WTC11 (cell line): ENCODE measurements around the gene PCDHGC5. TPM values are rescaled to one million over a fixed set of nuclear protein-coding genes. Genes with fewer than 3 reads are reported as not detected.

Experiments
- ATAC-seq: fragments of 200-7000 bp; cut with Tn5 transposase; 2 replicates; pipeline ENCODE4 v1.10.0; 2021; ENCODE audit warnings: mild to moderate bottlenecking, moderate library complexity
- CTCF ChIA-PET: fragments of 300-600 bp; sonication (Branson Sonifier 250); formaldehyde crosslinking; loops from one replicate; lab custom pipeline; 2021; ENCODE audit warnings: antibody characterized with exemption; lab: Charles Lee
- POLR2A ChIA-PET: fragments of 350-600 bp; sonication (Branson Sonifier 250); formaldehyde crosslinking; loops from one replicate; lab custom pipeline; 2021; ENCODE audit warnings: antibody characterized with exemption; lab: Charles Lee
- DNase-seq: peaks from one replicate; pipeline ENCODE4 v3.0.0; 2021; ENCODE audit warnings: low spot score
- H3K27ac Mint-ChIP-seq: 2 replicates; pipeline ENCODE4 v1.8.0; 2021; ENCODE audit warnings: mixed read lengths
- H3K27me3 Mint-ChIP-seq: 2 replicates; pipeline ENCODE4 v1.8.0; 2021; ENCODE audit warnings: low read depth, mild to moderate bottlenecking, moderate library complexity, mixed read lengths
- H3K36me3 Mint-ChIP-seq: 2 replicates; pipeline ENCODE4 v1.8.0; 2021; ENCODE audit warnings: mixed read lengths
- H3K4me1 Mint-ChIP-seq: 2 replicates; pipeline ENCODE4 v1.8.0; 2022; ENCODE audit warnings: mixed read lengths
- H3K4me3 Mint-ChIP-seq: 2 replicates; pipeline ENCODE4 v1.8.0; 2021; ENCODE audit warnings: mild to moderate bottlenecking, moderate library complexity, mixed read lengths
- H3K9me3 Mint-ChIP-seq: 2 replicates; pipeline ENCODE4 v1.8.0; 2021; ENCODE audit warnings: mixed read lengths
- ATF1 ChIP-seq: sonication (generic); formaldehyde crosslinking; IDR thresholded peaks from 2 replicates; pipeline ENCODE4 v1.8.1; 2023; ENCODE audit warnings: mild to moderate bottlenecking, moderate library complexity, missing genetic modification reagents
- E2F1 ChIP-seq: sonication (generic); formaldehyde crosslinking; IDR thresholded peaks from 2 replicates; pipeline ENCODE4 v1.8.0; 2022; ENCODE audit warnings: mild to moderate bottlenecking, missing genetic modification reagents
- E2F4 ChIP-seq: sonication (generic); formaldehyde crosslinking; IDR thresholded peaks from 2 replicates; pipeline ENCODE4 v1.8.1; 2022; ENCODE audit warnings: low read depth, mild to moderate bottlenecking, moderate library complexity, missing genetic modification reagents, borderline replicate concordance
- E2F5 ChIP-seq: sonication (generic); formaldehyde crosslinking; IDR thresholded peaks from 2 replicates; pipeline ENCODE4 v1.8.1; 2022; ENCODE audit warnings: mild to moderate bottlenecking, moderate library complexity, missing genetic modification reagents
- ERG ChIP-seq: fragments of 250-450 bp; sonication (Bioruptor Pico); IDR thresholded peaks from 2 replicates; pipeline ENCODE4 v1.8.0; 2021; ENCODE audit warnings: mild to moderate bottlenecking
- GABPB1 ChIP-seq: sonication (generic); formaldehyde crosslinking; IDR thresholded peaks from 2 replicates; pipeline ENCODE4 v1.8.1; 2023; ENCODE audit warnings: mild to moderate bottlenecking, missing genetic modification reagents
- HMGXB4 ChIP-seq: sonication (generic); formaldehyde crosslinking; IDR thresholded peaks from 2 replicates; pipeline ENCODE4 v1.8.1; 2023; ENCODE audit warnings: mild to moderate bottlenecking, moderate library complexity, missing genetic modification reagents
- JUN ChIP-seq: sonication (generic); formaldehyde crosslinking; IDR thresholded peaks from 2 replicates; pipeline ENCODE4 v1.8.0; 2023; ENCODE audit warnings: mild to moderate bottlenecking, missing genetic modification reagents
- MAX ChIP-seq: sonication (generic); formaldehyde crosslinking; IDR thresholded peaks from 2 replicates; pipeline ENCODE4 v1.8.0; 2022; ENCODE audit warnings: mild to moderate bottlenecking, missing genetic modification reagents
- NFYB ChIP-seq: sonication (generic); formaldehyde crosslinking; conservative IDR thresholded peaks from 2 replicates; pipeline ENCODE4 v1.8.0; 2022; ENCODE audit warnings: low read depth, missing genetic modification reagents
- NR1H2 ChIP-seq: sonication (generic); formaldehyde crosslinking; IDR thresholded peaks from 2 replicates; pipeline ENCODE4 v1.9.0; 2021; ENCODE audit warnings: mild to moderate bottlenecking, moderate library complexity, missing genetic modification reagents
- OVOL2 ChIP-seq: fragments of 250-450 bp; sonication (Bioruptor Pico); IDR thresholded peaks from 2 replicates; pipeline ENCODE4 v1.9.0; 2021; ENCODE audit warnings: mild to moderate bottlenecking, borderline replicate concordance
- SMAD3 ChIP-seq: sonication (generic); formaldehyde crosslinking; IDR thresholded peaks from 2 replicates; pipeline ENCODE4 v1.8.0; 2022; ENCODE audit warnings: missing genetic modification reagents, mild to moderate bottlenecking, borderline replicate concordance
- TEAD1 ChIP-seq: sonication (generic); formaldehyde crosslinking; IDR thresholded peaks from 2 replicates; pipeline ENCODE4 v1.8.0; 2022; ENCODE audit warnings: mild to moderate bottlenecking, missing genetic modification reagents
- ZMAT4 ChIP-seq: fragments of 250-450 bp; sonication (Bioruptor Pico); IDR thresholded peaks from 2 replicates; pipeline ENCODE4 v1.9.0; 2021; ENCODE audit warnings: mild to moderate bottlenecking
- ZNF121 ChIP-seq: sonication (generic); formaldehyde crosslinking; IDR thresholded peaks from 2 replicates; pipeline ENCODE4 v1.8.0; 2023; ENCODE audit warnings: missing genetic modification reagents
- total RNA-seq: library from RNA; stranded (reverse); gene quantifications from 3 replicates; pipeline ENCODE4 v1.2.3, GENCODE V29; 2021

PCDHGC5 gene
- total RNA-seq, 1 experiment from 2014 or later: 1.5 TPM

- no peak for TF ChIP-seq ERG (CRISPR knock-in tag)
- TF ChIP-seq OVOL2 (CRISPR knock-in tag): no peak
- no peak for TF ChIP-seq ZNF121
Measured at GRCh38 chr5:141508440-141508797, 19.5 kb downstream of the PCDHGC5 start (continued).

- peaks cover 15% of the 10 kb centered on the region for H3K36me3 Mint-ChIP-seq
- H3K27ac Mint-ChIP-seq: no peak overlapping the region
- DNase-seq (peak; percentile 72), ATAC-seq (peak; percentile 23)
- H3K4me1 Mint-ChIP-seq: peaks cover 40% of the 10 kb centered on the region
- H3K9me3 Mint-ChIP-seq: no peaks in the 10 kb centered on the region
- no peaks in the 10 kb centered on the region for H3K27me3 Mint-ChIP-seq
- ChIA-PET CTCF (interaction anchor here (0.7 to 10.5 kb wide), 31 partner anchors 13 to 374 kb away, joined by 3 to 131 read pairs (median 10); partner anchors contain the start of genes PCDHB12, PCDHB14, PCDHB15 and PCDHB16), POLR2A (interaction anchor here (0.7 to 1.4 kb wide), 4 partner anchors 11 to 88 kb away, joined by 3 to 5 read pairs (median 4); partner anchors contain the start of genes PCDHGA11 and PCDHGC3)
- 0 out of 2 replicates have a peak, but pooled peaks have one; percentile 34 for TF ChIP-seq TEAD1
- no peak for TF ChIP-seq MAX
- no peak for TF ChIP-seq GABPB1 (CRISPR knock-in tag)
- TF ChIP-seq NFYB: no peak
- no peak for TF ChIP-seq ZMAT4 (CRISPR knock-in tag)
- no peak for TF ChIP-seq HMGXB4 (CRISPR knock-in tag)
- TF ChIP-seq NR1H2: no peak
- TF ChIP-seq E2F1: no peak
- H3K4me3 Mint-ChIP-seq: peak overlapping the region; percentile 73
Measured at GRCh38 chr5:141508798-141509611, 20.1 kb downstream of the PCDHGC5 start.

GRCh38 chr5:141510160-141510559, 21.3 kb downstream of the PCDHGC5 start:
- DNase-seq: no peak
- no peaks in the 10 kb centered on the region for H3K27me3 Mint-ChIP-seq
- CTCF ChIA-PET: interaction anchor here (1.0 to 10.5 kb wide), 14 partner anchors 14 to 287 kb away, joined by 3 to 131 read pairs (median 18); partner anchors contain the start of genes PCDHB14, PCDHGA10, PCDHGA11 and PCDHGA2
- no peaks in the 10 kb centered on the region for H3K9me3 Mint-ChIP-seq
- no peak overlapping the region for H3K4me3 Mint-ChIP-seq
- no peak overlapping the region for H3K27ac Mint-ChIP-seq
- peaks cover 50% of the 10 kb centered on the region for H3K4me1 Mint-ChIP-seq
- POLR2A ChIA-PET: no interaction called here
- TF ChIP-seq ATF1 (no peak), SMAD3 (CRISPR knock-in tag) (no peak), NR1H2 (no peak), GABPB1 (CRISPR knock-in tag) (no peak), E2F4 (CRISPR knock-in tag) (no peak), E2F5 (CRISPR knock-in tag) (no peak), JUN (CRISPR knock-in tag) (no peak)
- ATAC-seq: no peak
- peaks cover 12% of the 10 kb centered on the region for H3K36me3 Mint-ChIP-seq
